ENCODE data around the gene DCAF12. TPM values are rescaled to one million over a fixed set of nuclear protein-coding genes. Genes with fewer than 3 reads are reported as not detected.

Gene DCAF12
- total and polyA plus RNA-seq, 2 of the 13 experiments (the other 11 are each of a cell fraction or from before 2014, with no cell fraction given): 26.8 to 37.4 TPM

DNA sequence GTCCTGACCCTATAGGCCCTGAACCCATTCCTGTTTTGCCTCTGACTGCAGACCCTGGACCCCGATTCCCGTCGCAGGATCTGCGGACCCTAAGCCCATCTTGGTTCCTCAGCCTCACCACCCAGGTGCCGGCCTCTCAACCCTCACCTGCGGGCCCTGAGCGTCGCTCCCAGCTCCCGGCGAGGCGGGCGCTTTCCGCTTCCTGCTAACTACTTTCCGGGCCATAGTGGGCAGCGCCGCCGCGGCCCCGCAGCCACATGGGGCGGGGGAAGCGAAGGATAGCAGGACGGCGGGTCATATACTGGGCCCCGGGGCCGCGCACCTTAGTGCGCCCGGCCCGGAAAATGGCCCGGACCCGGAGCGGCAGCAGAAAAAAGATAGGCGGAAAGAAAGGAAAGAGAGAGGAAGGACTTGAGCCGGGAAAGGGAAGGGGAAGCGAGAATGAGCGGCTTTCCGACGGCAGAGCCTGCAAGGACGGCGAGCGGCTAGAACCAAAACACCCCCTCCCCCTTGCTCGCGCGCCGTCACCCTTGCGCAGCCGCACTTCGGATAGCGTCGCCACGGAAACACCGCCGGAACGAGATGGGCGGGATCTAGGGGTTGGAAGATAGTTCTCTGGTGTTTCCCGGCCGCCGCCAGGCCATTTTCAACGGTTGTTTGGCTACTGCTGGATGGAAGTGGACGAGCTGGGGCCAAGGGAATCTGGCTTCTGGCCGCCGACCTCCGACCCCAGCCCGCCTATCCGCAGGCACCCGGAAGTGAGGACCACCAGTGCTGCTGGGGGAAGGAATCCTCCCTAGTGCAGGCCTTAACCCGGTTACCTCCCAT, at the start of gene DCAF12 (continued):
- TF ChIP-seq, protein P1, sequence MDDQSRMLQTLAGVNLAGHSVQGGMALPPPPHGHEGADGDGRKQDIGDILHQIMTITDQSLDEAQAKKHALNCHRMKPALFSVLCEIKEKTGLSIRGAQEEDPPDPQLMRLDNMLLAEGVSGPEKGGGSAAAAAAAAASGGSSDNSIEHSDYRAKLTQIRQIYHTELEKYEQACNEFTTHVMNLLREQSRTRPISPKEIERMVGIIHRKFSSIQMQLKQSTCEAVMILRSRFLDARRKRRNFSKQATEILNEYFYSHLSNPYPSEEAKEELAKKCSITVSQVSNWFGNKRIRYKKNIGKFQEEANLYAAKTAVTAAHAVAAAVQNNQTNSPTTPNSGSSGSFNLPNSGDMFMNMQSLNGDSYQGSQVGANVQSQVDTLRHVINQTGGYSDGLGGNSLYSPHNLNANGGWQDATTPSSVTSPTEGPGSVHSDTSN (CRISPR knock-in tag; IDR thresholded peaks at IDR 0.05; ENCODE audit: borderline replicate concordance): no peak
- peak; percentile 91; the same call in 1 of the 2 replicates for TF ChIP-seq GLI4 (CRISPR knock-in tag; IDR thresholded peaks at IDR 0.05; ENCODE audit: borderline replicate concordance)
- TF ChIP-seq ONECUT2 (CRISPR knock-in tag; IDR thresholded peaks at IDR 0.05): no peak
- TF ChIP-seq ZEB1 (IDR thresholded peaks at IDR 0.05; ENCODE audit: insufficient replicate concordance, low read depth): no peak
- peak; percentile 90 for TF ChIP-seq KAT8 (CRISPR knock-in tag; IDR thresholded peaks at IDR 0.05)
- TF ChIP-seq ZSCAN30 (CRISPR knock-in tag; IDR thresholded peaks at IDR 0.05): 0 out of 2 replicates have a peak, but pooled peaks have one; percentile 62
- TF ChIP-seq, protein P2, sequence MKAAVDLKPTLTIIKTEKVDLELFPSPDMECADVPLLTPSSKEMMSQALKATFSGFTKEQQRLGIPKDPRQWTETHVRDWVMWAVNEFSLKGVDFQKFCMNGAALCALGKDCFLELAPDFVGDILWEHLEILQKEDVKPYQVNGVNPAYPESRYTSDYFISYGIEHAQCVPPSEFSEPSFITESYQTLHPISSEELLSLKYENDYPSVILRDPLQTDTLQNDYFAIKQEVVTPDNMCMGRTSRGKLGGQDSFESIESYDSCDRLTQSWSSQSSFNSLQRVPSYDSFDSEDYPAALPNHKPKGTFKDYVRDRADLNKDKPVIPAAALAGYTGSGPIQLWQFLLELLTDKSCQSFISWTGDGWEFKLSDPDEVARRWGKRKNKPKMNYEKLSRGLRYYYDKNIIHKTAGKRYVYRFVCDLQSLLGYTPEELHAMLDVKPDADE (CRISPR knock-in tag; IDR thresholded peaks at IDR 0.05): no peak
- TF ChIP-seq, protein P3, sequence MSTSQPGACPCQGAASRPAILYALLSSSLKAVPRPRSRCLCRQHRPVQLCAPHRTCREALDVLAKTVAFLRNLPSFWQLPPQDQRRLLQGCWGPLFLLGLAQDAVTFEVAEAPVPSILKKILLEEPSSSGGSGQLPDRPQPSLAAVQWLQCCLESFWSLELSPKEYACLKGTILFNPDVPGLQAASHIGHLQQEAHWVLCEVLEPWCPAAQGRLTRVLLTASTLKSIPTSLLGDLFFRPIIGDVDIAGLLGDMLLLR (CRISPR knock-in tag; IDR thresholded peaks at IDR 0.05): 0 out of 2 replicates have a peak, but pooled peaks have one; percentile 5
- TF ChIP-seq MEIS1 (CRISPR knock-in tag; IDR thresholded peaks at IDR 0.05; ENCODE audit: borderline replicate concordance): peak; percentile 66
- TF ChIP-seq NFRKB (IDR thresholded peaks at IDR 0.05): no peak
- no peak for TF ChIP-seq NFE2L2 (IDR thresholded peaks at IDR 0.05; ENCODE audit: low read length)
- TF ChIP-seq, protein P4, sequence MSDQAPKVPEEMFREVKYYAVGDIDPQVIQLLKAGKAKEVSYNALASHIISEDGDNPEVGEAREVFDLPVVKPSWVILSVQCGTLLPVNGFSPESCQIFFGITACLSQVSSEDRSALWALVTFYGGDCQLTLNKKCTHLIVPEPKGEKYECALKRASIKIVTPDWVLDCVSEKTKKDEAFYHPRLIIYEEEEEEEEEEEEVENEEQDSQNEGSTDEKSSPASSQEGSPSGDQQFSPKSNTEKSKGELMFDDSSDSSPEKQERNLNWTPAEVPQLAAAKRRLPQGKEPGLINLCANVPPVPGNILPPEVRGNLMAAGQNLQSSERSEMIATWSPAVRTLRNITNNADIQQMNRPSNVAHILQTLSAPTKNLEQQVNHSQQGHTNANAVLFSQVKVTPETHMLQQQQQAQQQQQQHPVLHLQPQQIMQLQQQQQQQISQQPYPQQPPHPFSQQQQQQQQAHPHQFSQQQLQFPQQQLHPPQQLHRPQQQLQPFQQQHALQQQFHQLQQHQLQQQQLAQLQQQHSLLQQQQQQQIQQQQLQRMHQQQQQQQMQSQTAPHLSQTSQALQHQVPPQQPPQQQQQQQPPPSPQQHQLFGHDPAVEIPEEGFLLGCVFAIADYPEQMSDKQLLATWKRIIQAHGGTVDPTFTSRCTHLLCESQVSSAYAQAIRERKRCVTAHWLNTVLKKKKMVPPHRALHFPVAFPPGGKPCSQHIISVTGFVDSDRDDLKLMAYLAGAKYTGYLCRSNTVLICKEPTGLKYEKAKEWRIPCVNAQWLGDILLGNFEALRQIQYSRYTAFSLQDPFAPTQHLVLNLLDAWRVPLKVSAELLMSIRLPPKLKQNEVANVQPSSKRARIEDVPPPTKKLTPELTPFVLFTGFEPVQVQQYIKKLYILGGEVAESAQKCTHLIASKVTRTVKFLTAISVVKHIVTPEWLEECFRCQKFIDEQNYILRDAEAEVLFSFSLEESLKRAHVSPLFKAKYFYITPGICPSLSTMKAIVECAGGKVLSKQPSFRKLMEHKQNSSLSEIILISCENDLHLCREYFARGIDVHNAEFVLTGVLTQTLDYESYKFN (CRISPR knock-in tag; conservative IDR thresholded peaks at IDR 0.05): peak; percentile 58
- no peak; the same call in 1 of the 2 replicates for TF ChIP-seq ZNF563 (CRISPR knock-in tag; IDR thresholded peaks at IDR 0.05)
- no peak; the same call in 1 of the 2 replicates for TF ChIP-seq ZNF124 (CRISPR knock-in tag; IDR thresholded peaks at IDR 0.05)
- no peak; the same call in 1 of the 2 replicates for TF ChIP-seq ZNF205 (CRISPR knock-in tag; IDR thresholded peaks at IDR 0.05)
- TF ChIP-seq ZNF354B (CRISPR knock-in tag; IDR thresholded peaks at IDR 0.05): peak; percentile 64; the same call in 1 of the 2 replicates
- TF ChIP-seq SP140L (CRISPR knock-in tag; IDR thresholded peaks at IDR 0.05; ENCODE audit: borderline replicate concordance): no peak
- TF ChIP-seq SCMH1 (CRISPR knock-in tag; IDR thresholded peaks at IDR 0.05; ENCODE audit: borderline replicate concordance): no peak
- peak; percentile 80 for TF ChIP-seq POLR2G (IDR thresholded peaks at IDR 0.05; ENCODE audit: low read depth, low read length)
